Trophoblast cell (in vitro differentiated cells and primary cell): Measurements from ENCODE around the gene RASSF8.

ENCODE experiments used
- DNase-seq, 2 donors: peaks; one replicate each; pipeline ENCODE4 v3.0.0-alpha.2; 2016
- H2AFZ ChIP-seq: 2 replicates; pipeline ENCODE4 v1.6.1; 2013; ENCODE audit warnings: low read length, moderate library complexity, mild to moderate bottlenecking; ENCODE audit not compliant: insufficient read depth, poor library complexity
- H2AK5ac ChIP-seq: 2 replicates; pipeline ENCODE4 v1.6.1; 2013; ENCODE audit warnings: mild to moderate bottlenecking, low read length
- H2BK120ac ChIP-seq: 2 replicates; pipeline ENCODE4 v1.6.1; 2013; ENCODE audit warnings: low read length, mild to moderate bottlenecking, moderate library complexity; ENCODE audit not compliant: insufficient read depth, poor library complexity
- H2BK12ac ChIP-seq: 2 replicates; pipeline ENCODE4 v1.6.1; 2013; ENCODE audit warnings: mild to moderate bottlenecking, low read length, moderate library complexity
- H2BK5ac ChIP-seq: 2 replicates; pipeline ENCODE4 v1.6.1; 2013; ENCODE audit warnings: low read length, low read depth, moderate library complexity, mild to moderate bottlenecking; ENCODE audit not compliant: poor library complexity
- H3K14ac ChIP-seq: 2 replicates; pipeline ENCODE4 v1.6.1; 2013; ENCODE audit warnings: mild to moderate bottlenecking, low read length
- H3K18ac ChIP-seq: 2 replicates; pipeline ENCODE4 v1.6.1; 2013; ENCODE audit warnings: mild to moderate bottlenecking, low read length
- H3K23ac ChIP-seq: 2 replicates; pipeline ENCODE4 v1.6.1; 2013; ENCODE audit warnings: low read length
- H3K27ac ChIP-seq: 2 replicates; pipeline ENCODE4 v1.5.1; 2013; ENCODE audit warnings: low read depth, mild to moderate bottlenecking, inconsistent platforms, low read length, moderate library complexity
- H3K27me3 ChIP-seq: 2 replicates; pipeline ENCODE4 v1.6.1; 2013; ENCODE audit warnings: inconsistent platforms, mild to moderate bottlenecking, low read length, moderate library complexity; ENCODE audit not compliant: insufficient read depth
- H3K36me3 ChIP-seq, 2 experiments: 1 replicate in 1 of 2; 2 replicates in 1 of 2; pipeline ENCODE4 v1.6.1; 2013; ENCODE audit warnings: low read length in 2 of 2, mild to moderate bottlenecking in 2 of 2, moderate library complexity in 1 of 2; ENCODE audit not compliant: insufficient read depth in 2 of 2, control insufficient read depth in 1 of 2
- H3K4ac ChIP-seq: 2 replicates; pipeline ENCODE4 v1.6.1; 2013; ENCODE audit warnings: low read depth, mild to moderate bottlenecking, low read length, moderate library complexity
- H3K4me1 ChIP-seq, 2 experiments: 1 replicate in 1 of 2; 2 replicates in 1 of 2; pipeline ENCODE4 v1.6.1; 2013; ENCODE audit warnings: low read length in 2 of 2, mild to moderate bottlenecking in 2 of 2, moderate library complexity in 1 of 2; ENCODE audit not compliant: insufficient read depth in 2 of 2, control insufficient read depth in 1 of 2
- H3K4me2 ChIP-seq: 2 replicates; pipeline ENCODE4 v1.6.1; 2013; ENCODE audit warnings: inconsistent platforms, mild to moderate bottlenecking, low read length, moderate library complexity
- H3K4me3 ChIP-seq: 2 replicates; pipeline ENCODE4 v1.5.1; 2013; ENCODE audit warnings: mild to moderate bottlenecking, low read depth, low read length, inconsistent platforms
- H3K79me1 ChIP-seq: one replicate; pipeline ENCODE4 v1.6.1; 2013; ENCODE audit warnings: low read length
- H3K79me2 ChIP-seq: 2 replicates; pipeline ENCODE4 v1.6.1; 2013; ENCODE audit warnings: low read length, mild to moderate bottlenecking; ENCODE audit not compliant: control insufficient read depth, insufficient read depth, poor library complexity
- H3K9ac ChIP-seq: 2 replicates; pipeline ENCODE4 v1.6.1; 2013; ENCODE audit warnings: mild to moderate bottlenecking, low read length
- H3K9me3 ChIP-seq: 2 replicates; pipeline ENCODE4 v1.6.1; 2013; ENCODE audit warnings: low read depth, mild to moderate bottlenecking, control low read depth, inconsistent platforms, low read length; ENCODE audit not compliant: insufficient read depth
- H4K12ac ChIP-seq: 2 replicates; pipeline ENCODE4 v1.6.1; 2013; ENCODE audit warnings: low read depth, mild to moderate bottlenecking, low read length, moderate library complexity
- H4K8ac ChIP-seq: 2 replicates; pipeline ENCODE4 v1.6.1; 2013; ENCODE audit warnings: low read depth, mild to moderate bottlenecking, low read length, moderate library complexity
- H4K91ac ChIP-seq: one replicate; pipeline ENCODE4 v1.6.1; 2013; ENCODE audit warnings: low read depth, mild to moderate bottlenecking, low read length, moderate library complexity
- WGBS: extraction: QIAGEN DNeasy Blood & Tissue Kit; methylation state at CpG from one replicate; pipeline ENCODE4 v1.1.7; 2013; ENCODE audit warnings: missing lambda C conversion rate; ENCODE audit not compliant: insufficient read length, insufficient coverage; ENCODE audit errors: extremely low coverage; 5-methylcytosine and 5-hydroxymethylcytosine counted together

The RASSF8 gene

GRCh38 chr12:26009593-26009992, 51.1 kb downstream of the RASSF8 start:
- Histone ChIP-seq H3K14ac (no peak overlapping the region), H4K91ac (no peak overlapping the region), H4K12ac (no peak overlapping the region), H3K23ac (no peak overlapping the region), H2AFZ (no peak overlapping the region), H2BK5ac (no peak overlapping the region), H3K27me3 (no peaks in the 10 kb centered on the region), H2BK120ac (no peak overlapping the region), H3K27ac (no peak overlapping the region), H3K79me2 (peaks cover 2% of the 10 kb centered on the region), H3K9me3 (peaks cover 2% of the 10 kb centered on the region), H3K9ac (no peak overlapping the region), H3K4me3 (no peak overlapping the region), H3K36me3 (no peaks in the 10 kb centered on the region), H3K18ac (no peak overlapping the region), H3K4ac (no peak overlapping the region), H2BK12ac (no peak overlapping the region), H3K4me2 (no peak overlapping the region), H2AK5ac (no peak overlapping the region), H4K8ac (no peak overlapping the region), H3K79me1 (no peaks in the 10 kb centered on the region), H3K4me1 (no peaks in the 10 kb centered on the region)
- no CpG with 5 or more reads among the region's 1 CpG for WGBS
- DNase-seq: peak; percentile 15 to 70

- H3K9me3 ChIP-seq: peaks cover 2% of the 10 kb centered on the region
- H3K18ac ChIP-seq: no peak overlapping the region
- WGBS: no CpG with 5 or more reads among the region's 6 CpGs
- no peak overlapping the region for H4K91ac ChIP-seq
- H2BK12ac ChIP-seq: peak overlapping the region; percentile 27
- H3K27ac ChIP-seq: no peak overlapping the region
- no peaks in the 10 kb centered on the region for H3K27me3 ChIP-seq
- H2AK5ac ChIP-seq: no peak overlapping the region
- no peak overlapping the region for H2BK5ac ChIP-seq
- DNase-seq: no peak
- H3K4me2 ChIP-seq: no peak overlapping the region
- no peak overlapping the region for H2AFZ ChIP-seq
- H3K4me3 ChIP-seq: no peak overlapping the region
- no peak overlapping the region for H2BK120ac ChIP-seq
- peak overlapping the region; percentile 49 for H3K4ac ChIP-seq
- no peak overlapping the region for H4K12ac ChIP-seq
- no peak overlapping the region for H4K8ac ChIP-seq
- H3K36me3 ChIP-seq: no peaks in the 10 kb centered on the region
- no peak overlapping the region for H3K9ac ChIP-seq
- H3K23ac ChIP-seq: no peak overlapping the region
- H3K79me2 ChIP-seq: peaks cover 2% of the 10 kb centered on the region
- no peak overlapping the region for H3K14ac ChIP-seq
- no peaks in the 10 kb centered on the region for H3K4me1 ChIP-seq
- no peaks in the 10 kb centered on the region for H3K79me1 ChIP-seq
These were observed 51.9 kb downstream of the RASSF8 start for GRCh38 chr12:26010293-26010821.

DNA sequence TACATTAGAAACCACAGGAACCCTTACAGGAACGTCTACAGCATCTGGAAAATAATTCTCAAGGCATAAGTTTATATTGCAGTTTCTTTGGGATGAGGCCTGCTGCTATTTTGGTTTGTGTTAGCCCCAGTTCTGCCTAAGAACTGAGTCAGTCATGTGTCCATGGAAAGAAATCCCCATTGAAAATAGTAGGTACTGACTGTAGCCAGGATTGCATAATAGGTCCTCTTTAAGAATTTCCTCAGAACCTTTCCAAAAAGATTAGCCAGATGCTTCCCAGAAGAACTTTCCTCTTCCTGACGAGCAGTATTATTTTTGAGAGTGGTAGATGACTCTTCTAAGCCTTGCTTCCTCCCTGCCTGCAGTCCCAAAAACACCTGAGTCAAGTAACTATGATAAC, 52.6 kb downstream of the RASSF8 start:
- Histone ChIP-seq H3K14ac (no peak overlapping the region), H3K9ac (no peak overlapping the region), H4K91ac (no peak overlapping the region), H2AK5ac (no peak overlapping the region), H4K8ac (no peak overlapping the region), H3K27me3 (no peaks in the 10 kb centered on the region), H2AFZ (no peak overlapping the region), H3K79me1 (no peaks in the 10 kb centered on the region), H3K18ac (no peak overlapping the region), H3K79me2 (peaks cover 2% of the 10 kb centered on the region), H3K4me1 (no peaks in the 10 kb centered on the region), H3K9me3 (peaks cover 2% of the 10 kb centered on the region), H3K36me3 (no peaks in the 10 kb centered on the region), H2BK5ac (no peak overlapping the region), H2BK12ac (no peak overlapping the region), H2BK120ac (no peak overlapping the region), H3K4me3 (no peak overlapping the region), H3K27ac (no peak overlapping the region), H4K12ac (no peak overlapping the region), H3K4me2 (no peak overlapping the region), H3K4ac (no peak overlapping the region), H3K23ac (no peak overlapping the region)
- WGBS: no CpG with 5 or more reads among the region's 2 CpGs
- no peak for DNase-seq

- H2BK5ac ChIP-seq: no peak overlapping the region
- WGBS: no CpG with 5 or more reads among the region's 6 CpGs
- no peak overlapping the region for H2BK12ac ChIP-seq
- H2AFZ ChIP-seq: no peak overlapping the region
- no peak overlapping the region for H2BK120ac ChIP-seq
- H3K4me1 ChIP-seq: no peaks in the 10 kb centered on the region
- no peak overlapping the region for H4K91ac ChIP-seq
- H3K23ac ChIP-seq: no peak overlapping the region
- no peak overlapping the region for H4K8ac ChIP-seq
- H3K4me3 ChIP-seq: no peak overlapping the region
- H3K9me3 ChIP-seq: peaks cover 2% of the 10 kb centered on the region
- H2AK5ac ChIP-seq: no peak overlapping the region
- DNase-seq: no peak
- H3K4ac ChIP-seq: no peak overlapping the region
- H3K4me2 ChIP-seq: no peak overlapping the region
- H3K14ac ChIP-seq: no peak overlapping the region
- no peak overlapping the region for H3K18ac ChIP-seq
- H3K9ac ChIP-seq: no peak overlapping the region
- H4K12ac ChIP-seq: no peak overlapping the region
- H3K36me3 ChIP-seq: no peaks in the 10 kb centered on the region
- H3K79me2 ChIP-seq: peaks cover 2% of the 10 kb centered on the region
- no peak overlapping the region for H3K27ac ChIP-seq
- H3K79me1 ChIP-seq: no peaks in the 10 kb centered on the region
- H3K27me3 ChIP-seq: no peaks in the 10 kb centered on the region
These were observed 55.6 kb downstream of the RASSF8 start for GRCh38 chr12:26014085-26014484.
